Natural killer cell (primary cell): ENCODE measurements around the gene EXOC3L2. TPM values are rescaled to one million over a fixed set of nuclear protein-coding genes. Genes with fewer than 3 reads are reported as not detected.

Experiments
- ATAC-seq, 3 donors: fragments of 150-1000 bp in 2 of 3; fragments of 200-7000 bp in 1 of 3; cut with Tn5 transposase; 1 replicate in 1 of 3; 2 replicates in 2 of 3; pipeline ENCODE4 v1.10.0; 2021; ENCODE audit warnings: mild to moderate bottlenecking in 2 of 3, moderate library complexity in 2 of 3
- DNase-seq, 2 donors: peaks; one replicate each; pipeline versions ENCODE4 v3.0.0 to v3.0.0-alpha.2; 2013 to 2021; ENCODE audit warnings: mixed read lengths in 1 of 2
- H3K27ac ChIP-seq: one replicate; pipeline ENCODE4 v1.5.1; 2013; ENCODE audit warnings: mild to moderate bottlenecking, low read length
- H3K27me3 ChIP-seq: one replicate; pipeline ENCODE4 v1.6.1; 2013; ENCODE audit warnings: low read length; ENCODE audit not compliant: control insufficient read depth, insufficient read depth
- H3K36me3 ChIP-seq: one replicate; pipeline ENCODE4 v1.6.1; 2013; ENCODE audit warnings: low read length; ENCODE audit not compliant: control insufficient read depth, insufficient read depth
- H3K4me1 ChIP-seq: one replicate; pipeline ENCODE4 v1.6.1; 2013; ENCODE audit warnings: low read length; ENCODE audit not compliant: control insufficient read depth, insufficient read depth
- H3K4me3 ChIP-seq: one replicate; pipeline ENCODE4 v1.5.1; 2013; ENCODE audit warnings: low read length
- H3K9me3 ChIP-seq: one replicate; pipeline ENCODE4 v1.6.1; 2013; ENCODE audit warnings: low read length; ENCODE audit not compliant: control insufficient read depth, insufficient read depth
- H3K27ac Mint-ChIP-seq, 2 donors: one replicate each; pipeline ENCODE4 v1.8.0; 2022; ENCODE audit warnings: mild to moderate bottlenecking in 2 of 2, mixed read lengths in 2 of 2, moderate library complexity in 1 of 2
- H3K27me3 Mint-ChIP-seq, 2 donors: one replicate each; pipeline ENCODE4 v1.8.0; 2022; ENCODE audit warnings: low read depth in 2 of 2, mixed read lengths in 2 of 2
- H3K36me3 Mint-ChIP-seq: one replicate; pipeline ENCODE4 v1.8.0; 2022; ENCODE audit warnings: mixed read lengths
- H3K4me1 Mint-ChIP-seq, 2 donors: one replicate each; pipeline ENCODE4 v1.8.0; 2022; ENCODE audit warnings: mixed read lengths in 2 of 2
- H3K4me3 Mint-ChIP-seq: one replicate; pipeline ENCODE4 v1.8.0; 2022; ENCODE audit warnings: mild to moderate bottlenecking, moderate library complexity, mixed read lengths
- H3K9me3 Mint-ChIP-seq, 2 donors: one replicate each; pipeline ENCODE4 v1.8.0; 2022; ENCODE audit warnings: mixed read lengths in 2 of 2
- WGBS: methylation state at CpG from one replicate; pipeline ENCODE4 v1.1.7; 2013; ENCODE audit warnings: missing lambda C conversion rate; ENCODE audit not compliant: insufficient coverage; 5-methylcytosine and 5-hydroxymethylcytosine counted together
- intact Hi-C: fragments of 100-400 bp; cut with micrococcal nuclease; formaldehyde crosslinking; loops from one replicate; pipeline ENCODE4 v1.14.2; 2022
- total RNA-seq, 4 donors: library from RNA; stranded (reverse); fragments of 120-200 nt in 1 of 4; gene quantifications; one replicate each; pipeline versions ENCODE4 v1.2.3 to v1.2.4, GENCODE V29; 2013 to 2022
- TF ChIP-seq, protein P1 (sequence below): fragments of 200-600 bp; IDR thresholded peaks from one replicate; pipeline ENCODE4 v1.8.0; 2022; ENCODE audit warnings: antibody characterized with exemption

EXOC3L2 gene
- under 1 TPM in 2 of 3 donors, not detected in 1; 0.16 to 0.23 TPM for total RNA-seq
- total RNA-seq (2013): 0.16 TPM

GRCh38 chr19:45245334-45245787, at the start of gene EXOC3L2:
TSS of gene EXOC3L2 (minus strand) at chr19:45245407. CDS start at chr19:45239045, 6,362 bp downstream.
- no peak within 1 kb of the TSS for H3K27ac Mint-ChIP-seq
- intact Hi-C loops: loop anchor here (5.0 kb wide), 1 partner anchor 343 kb away; no protein-coding TSS in a partner anchor
- H3K9me3 Mint-ChIP-seq: no peaks in the 10 kb centered on the region
- WGBS: 71% methylated on average over 16 of the region's 17 CpGs
- H3K4me1 Mint-ChIP-seq: peaks cover 4 to 7% of the 10 kb centered on the region in 2 donors
- TF ChIP-seq, protein P1, sequence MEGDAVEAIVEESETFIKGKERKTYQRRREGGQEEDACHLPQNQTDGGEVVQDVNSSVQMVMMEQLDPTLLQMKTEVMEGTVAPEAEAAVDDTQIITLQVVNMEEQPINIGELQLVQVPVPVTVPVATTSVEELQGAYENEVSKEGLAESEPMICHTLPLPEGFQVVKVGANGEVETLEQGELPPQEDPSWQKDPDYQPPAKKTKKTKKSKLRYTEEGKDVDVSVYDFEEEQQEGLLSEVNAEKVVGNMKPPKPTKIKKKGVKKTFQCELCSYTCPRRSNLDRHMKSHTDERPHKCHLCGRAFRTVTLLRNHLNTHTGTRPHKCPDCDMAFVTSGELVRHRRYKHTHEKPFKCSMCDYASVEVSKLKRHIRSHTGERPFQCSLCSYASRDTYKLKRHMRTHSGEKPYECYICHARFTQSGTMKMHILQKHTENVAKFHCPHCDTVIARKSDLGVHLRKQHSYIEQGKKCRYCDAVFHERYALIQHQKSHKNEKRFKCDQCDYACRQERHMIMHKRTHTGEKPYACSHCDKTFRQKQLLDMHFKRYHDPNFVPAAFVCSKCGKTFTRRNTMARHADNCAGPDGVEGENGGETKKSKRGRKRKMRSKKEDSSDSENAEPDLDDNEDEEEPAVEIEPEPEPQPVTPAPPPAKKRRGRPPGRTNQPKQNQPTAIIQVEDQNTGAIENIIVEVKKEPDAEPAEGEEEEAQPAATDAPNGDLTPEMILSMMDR: no peak
- ATAC-seq (no peak), DNase-seq (no peak)
- H3K36me3 Mint-ChIP-seq: no peaks in the 10 kb centered on the region
- H3K36me3 ChIP-seq: no peaks in the 10 kb centered on the region
- peaks cover 9% of the 10 kb centered on the region for H3K4me1 ChIP-seq
- H3K4me3 ChIP-seq: no peak within 1 kb of the TSS
- no peaks in the 10 kb centered on the region for H3K9me3 ChIP-seq
- no peak within 1 kb of the TSS for H3K4me3 Mint-ChIP-seq
- H3K27me3 Mint-ChIP-seq: peaks cover 0 to 7% of the 10 kb centered on the region in 2 donors
- H3K27me3 ChIP-seq: no peaks in the 10 kb centered on the region
- no peak within 1 kb of the TSS for H3K27ac ChIP-seq

DNA sequence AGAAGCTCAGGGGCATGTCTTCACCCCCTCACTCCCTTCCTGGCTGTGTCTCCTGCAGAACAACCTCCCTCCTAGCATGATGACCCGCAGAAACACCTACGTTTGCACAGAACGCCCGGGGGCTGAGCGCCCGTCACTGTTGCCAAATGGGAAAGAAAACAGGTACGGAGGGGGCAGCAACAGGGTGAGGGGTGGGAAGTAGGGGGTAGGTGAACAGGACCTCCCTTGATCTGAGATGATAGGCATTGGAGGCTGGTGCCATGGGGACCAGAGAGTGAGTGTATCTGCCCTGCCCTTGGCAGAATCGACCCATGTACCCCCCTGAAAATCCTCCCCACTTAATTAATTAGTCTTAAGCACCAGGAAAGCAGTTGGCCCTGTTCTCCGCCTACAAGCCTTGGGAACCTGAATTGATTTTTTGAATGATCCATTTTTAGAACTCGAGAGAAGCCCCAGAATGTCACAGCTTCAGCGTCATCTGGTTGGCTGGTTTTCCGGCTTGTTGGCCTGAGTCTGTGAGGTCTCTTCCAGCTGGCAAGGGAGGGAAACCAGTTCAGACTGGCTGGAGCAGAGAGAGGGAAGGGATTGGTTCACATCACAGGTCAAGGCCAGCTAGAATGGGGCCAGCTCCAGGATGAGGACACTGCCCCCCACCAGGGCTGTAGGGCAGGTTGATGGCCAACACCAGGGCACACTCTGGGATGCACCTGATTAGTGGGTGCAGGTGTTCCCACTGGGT, 49.3 kb upstream of the EXOC3L2 start:
- 98% methylated on average over 12 of the region's 12 CpGs for WGBS
- Mint-ChIP-seq H3K36me3 (peaks cover 11% of the 10 kb centered on the region), H3K27ac (no peak overlapping the region), H3K4me1 (no peaks in the 10 kb centered on the region), H3K4me3 (no peak overlapping the region), H3K27me3 (no peaks in the 10 kb centered on the region), H3K9me3 (no peaks in the 10 kb centered on the region)
- TF ChIP-seq, protein P1: no peak
- Histone ChIP-seq H3K4me1 (no peaks in the 10 kb centered on the region), H3K4me3 (no peak overlapping the region), H3K9me3 (no peaks in the 10 kb centered on the region), H3K27ac (no peak overlapping the region), H3K27me3 (no peaks in the 10 kb centered on the region), H3K36me3 (peaks cover 21% of the 10 kb centered on the region)
- ATAC-seq (no peak), DNase-seq (no peak)
- intact Hi-C loops: no loop called here

- H3K36me3 ChIP-seq: peaks cover 21% of the 10 kb centered on the region
- Mint-ChIP-seq H3K36me3 (peaks cover 11% of the 10 kb centered on the region), H3K4me1 (no peaks in the 10 kb centered on the region), H3K27ac (no peak overlapping the region), H3K4me3 (no peak overlapping the region), H3K9me3 (no peaks in the 10 kb centered on the region), H3K27me3 (no peaks in the 10 kb centered on the region)
- H3K27ac ChIP-seq: no peak overlapping the region
- no peak overlapping the region for H3K4me3 ChIP-seq
- no peaks in the 10 kb centered on the region for H3K27me3 ChIP-seq
- no peaks in the 10 kb centered on the region for H3K4me1 ChIP-seq
- H3K9me3 ChIP-seq: no peaks in the 10 kb centered on the region
- intact Hi-C loops: no loop called here
- DNase-seq: no peak
- WGBS: 89% methylated on average over 4 of the region's 4 CpGs
- TF ChIP-seq, protein P1: no peak
- ATAC-seq: no peak
Measured at GRCh38 chr19:45293682-45294081, 48.5 kb upstream of the EXOC3L2 start.
